GM12878 (cell line): Measurements from ENCODE around the gene DENND6A. TPM values are rescaled to one million over a fixed set of nuclear protein-coding genes. Genes with fewer than 3 reads are reported as not detected.

Experiments used
- ATF2 ChIP-seq: IDR thresholded peaks from 2 replicates; pipeline ENCODE4 v1.6.1; 2012; ENCODE audit warnings: low read length, inconsistent platforms
- BACH1 ChIP-seq: fragments of 450-650 bp; IDR thresholded peaks from 2 replicates; pipeline ENCODE4 v1.6.1; 2017; ENCODE audit warnings: mild to moderate bottlenecking, borderline replicate concordance
- CBX3 ChIP-seq: fragments of 200-600 bp; sonication (generic); IDR thresholded peaks from 2 replicates; pipeline ENCODE4 v1.6.1; 2016; ENCODE audit warnings: low read depth, borderline replicate concordance
- CHD1 ChIP-seq: IDR thresholded peaks from 2 replicates; pipeline ENCODE4 v1.6.1; 2012; ENCODE audit warnings: low read depth, low read length, improper control_type of control experiment
- E2F8 ChIP-seq: fragments of 450-650 bp; IDR thresholded peaks from 2 replicates; pipeline ENCODE4 v1.6.1; 2018; ENCODE audit warnings: mild to moderate bottlenecking, low read depth, moderate library complexity; ENCODE audit not compliant: partially characterized antibody
- HDAC2 ChIP-seq: fragments of 200-600 bp; sonication (generic); IDR thresholded peaks from 2 replicates; pipeline ENCODE4 v1.6.1; 2017
- IKZF1 ChIP-seq: fragments of 450-650 bp; conservative IDR thresholded peaks from 2 replicates; pipeline ENCODE4 v1.6.1; 2017; ENCODE audit warnings: antibody characterized with exemption, mild to moderate bottlenecking
- IRF5 ChIP-seq: fragments of 450-650 bp; IDR thresholded peaks from 2 replicates; pipeline ENCODE4 v1.6.1; 2017; ENCODE audit warnings: borderline replicate concordance
- JUND ChIP-seq: IDR thresholded peaks from 2 replicates; pipeline ENCODE4 v1.6.1; 2012; ENCODE audit warnings: low read depth, mild to moderate bottlenecking, low read length, improper control_type of control experiment, moderate library complexity
- KLF5 ChIP-seq: fragments of 450-650 bp; IDR thresholded peaks from 2 replicates; pipeline ENCODE4 v1.6.1; 2014; ENCODE audit warnings: mild to moderate bottlenecking; ENCODE audit not compliant: partially characterized antibody
- MEF2B ChIP-seq: fragments of 450-650 bp; IDR thresholded peaks from 2 replicates; pipeline ENCODE4 v1.6.1; 2018; ENCODE audit warnings: mild to moderate bottlenecking, moderate library complexity; ENCODE audit not compliant: partially characterized antibody, poor library complexity, severe bottlenecking
- MYC ChIP-seq: IDR thresholded peaks from 2 replicates; pipeline ENCODE4 v1.6.1; 2011; ENCODE audit warnings: mild to moderate bottlenecking, low read length, moderate library complexity, inconsistent platforms; ENCODE audit not compliant: insufficient read depth, insufficient replicate concordance, insufficient read length, severe bottlenecking
- PBX3 ChIP-seq: IDR thresholded peaks from 2 replicates; pipeline ENCODE4 v1.6.1; 2011; ENCODE audit warnings: mild to moderate bottlenecking, low read depth, low read length, moderate library complexity; ENCODE audit not compliant: insufficient replicate concordance
- POLR2AphosphoS2 ChIP-seq: IDR thresholded peaks from 2 replicates; pipeline ENCODE4 v1.6.1; 2011; ENCODE audit warnings: low read depth, mild to moderate bottlenecking, low read length, improper control_type of control experiment, moderate library complexity
- RB1 ChIP-seq: fragments of 450-650 bp; formaldehyde crosslinking; IDR thresholded peaks from 2 replicates; pipeline ENCODE4 v1.6.1; 2017; ENCODE audit warnings: mild to moderate bottlenecking, borderline replicate concordance
- SKIL ChIP-seq: fragments of 450-650 bp; IDR thresholded peaks from 2 replicates; pipeline ENCODE4 v1.6.1; 2017; ENCODE audit warnings: mild to moderate bottlenecking, low read depth, inconsistent platforms; ENCODE audit not compliant: poor library complexity, severe bottlenecking
- TBL1XR1 ChIP-seq: IDR thresholded peaks from 2 replicates; pipeline ENCODE4 v1.6.1; 2012; ENCODE audit warnings: low read depth, low read length, improper control_type of control experiment
- USF2 ChIP-seq: IDR thresholded peaks from 2 replicates; pipeline ENCODE4 v1.6.1; 2011; ENCODE audit warnings: low read depth, low read length, improper control_type of control experiment, borderline replicate concordance
- ZNF274 ChIP-seq: IDR thresholded peaks from one replicate; pipeline ENCODE4 v1.8.0; 2011; ENCODE audit not compliant: insufficient read length, insufficient read depth
- polyA plus RNA-seq, 11 experiments: library from polyadenylated mRNA; depleted of rRNA in 4 of 11; unstranded in 6 of 11; stranded (reverse) in 5 of 11; fragments of >200 nt; fragmentation: Nextera tagmentation in 4 of 11; fragmentation: Illumina TruSeq in 1 of 11; extraction: Ambion mirVana in 4 of 11; extraction: Trizol in 1 of 11; gene quantifications; 1 replicate in 1 of 11; 2 replicates in 10 of 11; pipeline versions ENCODE4 v1.2.1 to v1.2.3, GENCODE V29; 2011 to 2016; ENCODE audit warnings: inconsistent platforms in 2 of 11, missing spikeins in 2 of 11, low read depth in 1 of 11
- total RNA-seq, 4 experiments: library from RNA; depleted of rRNA in 3 of 4; stranded (reverse); fragments of >200 nt in 3 of 4; fragmentation: Illumina TruSeq in 1 of 4; extraction: Trizol in 1 of 4; gene quantifications; 2 replicates each; pipeline versions ENCODE4 v1.2.1 to v1.2.3, GENCODE V29; 2013 to 2021

DENND6A gene
- total and polyA plus RNA-seq, 10 of the 15 experiments (the other 5 are each of a cell fraction or from before 2014, with no cell fraction given) = 1.8 to 15.3 (median 10.3) TPM

- TF ChIP-seq E2F8 = no peak
- no peak for TF ChIP-seq ZNF274
- no peak for TF ChIP-seq HDAC2
- peak; percentile 70 for TF ChIP-seq MYC
- TF ChIP-seq JUND = no peak
- peak; percentile 69 for TF ChIP-seq SKIL
- TF ChIP-seq TBL1XR1 = 0 out of 2 replicates have a peak, but pooled peaks have one; percentile 23
- 0 out of 2 replicates have a peak, but pooled peaks have one; percentile 24 for TF ChIP-seq CHD1
- no peak for TF ChIP-seq IRF5
- peak; percentile 89 for TF ChIP-seq BACH1
- TF ChIP-seq PBX3 = no peak
- no peak for TF ChIP-seq ATF2
- peak; percentile 97 for TF ChIP-seq RB1
- no peak; the same call in 1 of the 2 replicates for TF ChIP-seq POLR2AphosphoS2
- TF ChIP-seq USF2 = no peak
- TF ChIP-seq CBX3 = no peak
- TF ChIP-seq MEF2B = peak; percentile 68
- peak; percentile 88 for TF ChIP-seq IKZF1
- peak; percentile 58 for TF ChIP-seq KLF5
Measured at GRCh38 chr3:57692396-57693147, at the start of gene DENND6A (continued).
